Stimulated activated CD4-positive, alpha-beta T cell treated with anti-CD3 and anti-CD28 coated beads, Interleukin-1b, Interleukin-23, amount 100 ng/mL, for 24 hours (primary cell): ENCODE measurements around the gene GPHN.
"Not testable (repeated sequence)": the region's sequence is repeated elsewhere in the genome, so short reads cannot be mapped to it uniquely, and the experiment has no call there.

Source experiments
- DNase-seq, 4 experiments: peaks; one replicate each; pipeline ENCODE4 v3.0.0-alpha.2; 2020; ENCODE audit warnings: low read depth in 4 of 4, low spot score in 1 of 4

Gene GPHN

GRCh38 chr14:67016856-67017255, 508.9 kb downstream of the GPHN start:
- DNase-seq, result no peak

- DNase-seq, result no peak
Observed at GRCh38 chr14:67018720-67019119, 510.8 kb downstream of the GPHN start.

GRCh38 chr14:67019796-67020195, 511.8 kb downstream of the GPHN start:
- no peak for DNase-seq

- no peak for DNase-seq
Observed at GRCh38 chr14:67031920-67032774, 524.2 kb downstream of the GPHN start.

- DNase-seq, result no peak
Observed at GRCh38 chr14:67045440-67045839, 537.5 kb downstream of the GPHN start.

GRCh38 chr14:67050896-67051295, 542.9 kb downstream of the GPHN start:
- no peak for DNase-seq

GRCh38 chr14:67056684-67057083, 548.7 kb downstream of the GPHN start:
- DNase-seq, result no peak

GRCh38 chr14:67059596-67059995, 551.6 kb downstream of the GPHN start:
- no peak for DNase-seq

GRCh38 chr14:67060546-67060945, 552.6 kb downstream of the GPHN start:
- DNase-seq, result no peak

GRCh38 chr14:67067070-67067814, 559.3 kb downstream of the GPHN start:
- not testable (repeated sequence) for DNase-seq

- DNase-seq, result no peak
Observed at GRCh38 chr14:67068251-67068650, 560.3 kb downstream of the GPHN start.

- no peak for DNase-seq
Observed at GRCh38 chr14:67071506-67071905, 563.6 kb downstream of the GPHN start.

GRCh38 chr14:67077921-67078320, 570.0 kb downstream of the GPHN start:
- no peak for DNase-seq

GRCh38 chr14:67079846-67080245, 571.9 kb downstream of the GPHN start:
- DNase-seq, result no peak

GRCh38 chr14:67108230-67108629, 600.3 kb downstream of the GPHN start:
- no peak for DNase-seq

- DNase-seq, result no peak
Observed at GRCh38 chr14:67111022-67111421, 603.1 kb downstream of the GPHN start.

- no peak for DNase-seq
Observed at GRCh38 chr14:67112344-67112743, 604.4 kb downstream of the GPHN start.

GRCh38 chr14:67127174-67127573, 619.2 kb downstream of the GPHN start:
- DNase-seq, result no peak

GRCh38 chr14:67129768-67130167, 621.8 kb downstream of the GPHN start:
- no peak for DNase-seq

- DNase-seq, result no peak
Observed at GRCh38 chr14:67131691-67132090, 623.7 kb downstream of the GPHN start.

GRCh38 chr14:67133144-67133543, 625.2 kb downstream of the GPHN start:
- no peak for DNase-seq
